NOMO-1 (cell line): Measurements from ENCODE around the gene ZNF280A.
"Not testable (repeated sequence)": the region's sequence is repeated elsewhere in the genome, so short reads cannot be mapped to it uniquely, and the experiment has no call there.

Experiments
- DNase-seq, 2 experiments: peaks; one replicate each; lab custom pipeline; 2025; ENCODE audit not compliant: unreplicated experiment in 2 of 2; lab: John Stamatoyannopoulos, UW

The ZNF280A gene

DNA sequence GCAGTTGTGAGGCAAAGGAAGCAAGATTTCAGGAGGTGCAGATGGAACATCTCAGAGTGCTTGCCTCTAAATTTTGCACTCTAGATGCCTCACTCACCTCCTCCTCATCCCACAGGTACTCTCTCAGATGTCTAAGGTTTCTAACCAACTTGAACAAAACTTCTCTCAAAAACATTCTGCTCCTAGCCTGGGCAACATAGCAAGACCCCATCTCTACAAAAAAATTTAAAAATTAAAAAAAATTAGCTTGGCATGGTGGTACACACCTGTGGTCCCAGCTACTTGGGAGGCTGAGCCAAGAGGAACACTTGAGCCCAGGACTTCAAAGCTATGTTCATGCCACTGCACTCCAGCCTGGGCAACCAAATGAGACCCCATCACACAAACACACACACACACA lies 4.2 kb downstream of the ZNF280A start:
- no peak for DNase-seq

DNA sequence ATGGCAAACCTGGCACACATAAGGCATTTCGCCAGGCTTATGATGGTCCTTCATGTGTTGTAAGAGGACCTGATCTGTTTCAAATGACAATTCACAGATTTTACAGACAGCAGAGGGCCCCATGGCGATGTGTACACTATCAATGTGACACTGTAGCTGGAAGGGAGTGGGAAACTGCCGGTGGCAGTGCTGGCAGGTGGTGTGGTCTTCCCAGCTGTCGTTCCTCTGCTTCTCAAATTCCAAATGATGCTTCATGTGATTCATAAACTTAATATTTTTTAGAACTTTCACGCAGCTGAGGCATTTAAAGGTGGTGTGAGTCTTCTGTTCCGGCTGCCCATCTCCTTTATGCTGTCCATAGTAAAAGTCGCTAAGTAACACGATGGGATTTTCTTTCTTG lies 5.6 kb downstream of the ZNF280A start:
- DNase-seq = not testable (repeated sequence)

DNA sequence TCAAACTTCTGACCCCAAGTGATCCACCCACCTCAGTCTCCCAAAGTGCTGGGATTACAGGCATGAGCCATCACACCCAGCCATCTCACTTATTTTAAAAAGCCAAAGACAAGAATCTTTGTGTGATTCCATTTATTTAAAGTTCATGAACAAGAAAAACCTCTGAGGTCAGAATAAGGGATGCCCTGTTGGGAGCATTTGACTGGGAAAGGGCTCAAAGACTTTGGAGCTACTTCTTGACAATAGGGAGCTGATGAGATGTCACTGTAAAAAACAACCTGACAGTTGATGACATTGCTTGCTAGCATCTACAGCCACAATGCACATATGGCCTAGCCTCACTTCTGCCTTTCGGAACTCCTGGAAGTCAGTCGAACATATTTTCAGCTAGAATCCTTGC lies 6.5 kb downstream of the ZNF280A start:
- DNase-seq = no peak

DNA sequence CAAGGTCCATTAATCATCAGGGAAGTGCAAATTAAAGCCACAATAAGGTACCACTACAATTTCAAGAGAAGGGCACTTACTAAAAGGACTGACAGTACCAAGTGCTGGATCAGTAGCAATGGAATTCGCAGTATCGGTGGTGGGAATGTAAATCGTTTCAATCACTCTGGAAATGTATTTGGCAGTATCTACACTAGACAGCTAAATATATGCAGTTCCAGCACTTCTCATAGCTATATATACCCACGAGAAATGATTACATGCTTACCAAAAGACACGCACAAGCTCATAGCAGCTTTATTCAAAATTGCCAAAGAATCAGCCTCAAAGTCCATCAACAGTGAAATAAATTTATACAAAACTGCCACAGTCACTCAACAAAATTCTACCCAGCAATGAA lies 7.1 kb downstream of the ZNF280A start:
- no peak for DNase-seq

DNA sequence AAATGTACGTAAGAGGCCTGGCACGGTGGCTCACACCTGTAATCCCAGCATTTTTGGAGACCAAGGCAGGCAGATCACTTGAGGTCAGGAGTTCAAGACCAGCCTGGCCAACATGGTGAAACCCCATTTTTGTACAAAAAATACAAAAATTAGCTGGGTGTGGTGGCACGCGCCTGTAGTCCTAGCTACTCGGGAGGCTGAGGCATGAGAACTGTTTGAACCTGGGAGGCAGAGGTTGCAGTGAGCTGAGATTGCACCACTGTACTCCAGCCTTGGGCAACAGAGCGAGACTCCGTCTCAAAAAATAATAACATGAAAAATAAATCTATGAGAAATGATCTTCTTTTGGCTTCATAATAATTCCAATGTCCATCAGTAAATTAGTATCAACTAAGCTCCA lies 9.2 kb downstream of the ZNF280A start:
- not testable (repeated sequence) for DNase-seq

DNA sequence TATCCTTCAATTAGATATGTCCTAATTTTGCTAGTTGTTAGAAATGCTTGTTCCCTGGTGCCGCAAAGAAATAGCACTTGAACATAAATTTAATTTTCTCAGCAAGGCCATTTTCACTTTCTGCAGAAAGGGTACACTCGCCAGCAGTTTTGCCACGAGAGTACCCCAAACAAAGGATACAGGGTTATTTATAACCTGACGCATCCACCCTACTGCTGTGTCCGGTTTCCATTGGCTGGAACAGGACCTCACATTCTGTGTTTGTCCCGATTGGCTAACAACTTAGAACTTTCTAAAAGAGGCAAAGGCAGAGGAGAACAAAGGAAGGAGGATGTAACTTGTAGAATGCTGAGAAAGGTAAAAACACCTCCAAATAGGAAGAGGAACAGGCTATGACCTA lies 10.2 kb downstream of the ZNF280A start:
- DNase-seq = not testable (repeated sequence)

DNA sequence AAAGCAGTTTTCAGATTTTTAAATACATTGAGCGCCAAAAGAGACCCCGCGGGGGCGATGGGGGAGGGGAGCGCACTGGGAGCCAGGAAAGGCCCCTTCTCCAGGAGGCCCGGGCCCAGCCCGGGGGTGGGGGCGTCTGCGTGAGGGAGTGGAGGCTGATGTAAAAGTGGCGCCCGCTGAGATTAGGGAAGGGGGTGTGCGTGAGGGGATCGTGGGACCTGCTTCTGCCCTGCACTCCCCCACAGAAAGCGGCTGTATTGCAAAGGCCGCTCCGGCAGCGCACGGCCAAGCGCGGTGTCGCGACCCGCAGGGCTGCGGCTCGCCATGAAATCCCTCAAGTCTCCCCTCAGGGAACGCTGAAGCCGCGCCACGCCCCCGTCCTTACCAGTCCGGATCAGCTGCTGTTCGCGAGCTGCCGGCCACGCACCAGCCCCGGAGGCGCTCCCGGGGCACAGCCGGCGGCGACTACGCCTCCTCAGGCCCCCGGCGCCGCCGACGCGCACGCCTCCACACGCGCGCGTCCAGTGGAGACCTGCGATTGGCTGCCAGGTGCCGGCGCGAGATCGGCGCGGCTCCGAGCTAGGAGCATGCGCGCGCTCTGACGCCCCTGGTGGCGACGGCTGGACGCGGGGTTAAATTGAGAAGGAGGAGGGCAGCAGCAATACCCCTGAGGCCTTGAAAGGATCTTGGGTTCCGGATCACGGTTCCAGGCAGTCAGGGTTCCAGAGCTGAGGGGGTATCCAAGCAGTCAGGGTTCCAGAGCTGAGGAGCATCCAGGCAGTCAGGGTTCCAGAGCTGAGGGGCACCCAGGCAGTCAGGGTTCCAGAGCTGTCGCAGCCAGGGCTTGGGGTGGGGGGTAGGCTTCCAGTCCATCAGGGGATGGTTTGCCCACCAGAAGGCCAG lies 11.5 kb downstream of the ZNF280A start, which contains the start of gene ZNF280B:
Gene ZNF280B (minus strand): TSS at position 469 of the 903 bp plus-strand sequence. CDS start 19,344 bp downstream, outside the sequence.
- peak; percentile 70 to 88 for DNase-seq

DNA sequence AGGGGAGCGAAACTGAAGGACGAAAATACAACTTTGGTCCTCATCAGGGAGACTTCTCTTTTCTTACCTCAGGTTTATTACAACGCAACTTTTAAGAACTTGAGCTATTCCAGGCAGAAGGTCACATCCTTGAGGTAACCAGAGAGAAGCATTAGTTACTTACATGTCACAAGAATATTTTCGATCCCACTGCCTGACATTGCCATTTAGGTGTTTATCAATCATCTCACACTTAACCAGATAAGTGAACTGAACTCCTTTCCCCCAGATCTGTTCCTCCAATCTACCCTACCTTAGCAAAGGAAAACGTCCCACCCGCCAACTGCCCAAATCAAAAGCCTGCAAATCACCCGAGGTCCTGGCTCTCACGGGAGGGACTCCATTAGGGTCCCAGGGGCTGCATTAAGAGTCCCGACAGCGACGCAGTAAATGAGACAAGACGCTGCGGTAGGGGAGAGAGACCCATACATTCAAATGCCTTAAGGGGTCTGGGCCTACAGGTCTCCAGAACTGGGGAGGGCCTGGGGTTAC lies 12.3 kb downstream of the ZNF280A start:
- DNase-seq = no peak

DNA sequence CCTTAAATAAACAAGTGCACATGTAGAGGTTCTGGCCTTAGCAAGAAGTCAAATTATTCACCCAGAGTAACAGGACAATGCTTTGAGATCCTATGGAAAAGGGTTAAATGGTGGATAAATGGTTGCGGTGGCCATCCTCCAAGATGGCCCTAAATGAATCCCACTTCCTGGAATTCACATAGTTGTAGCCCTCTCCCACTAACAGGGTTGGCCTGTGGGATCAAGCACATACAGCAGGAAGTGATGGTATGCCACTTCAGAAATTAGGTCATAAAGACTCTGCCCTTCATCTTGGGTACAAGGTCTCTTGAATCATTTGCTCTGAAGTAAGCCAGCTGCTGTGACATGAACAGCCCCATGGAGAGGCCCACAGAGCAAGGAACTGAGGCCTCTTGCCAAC lies 13.3 kb downstream of the ZNF280A start:
- DNase-seq = no peak

DNA sequence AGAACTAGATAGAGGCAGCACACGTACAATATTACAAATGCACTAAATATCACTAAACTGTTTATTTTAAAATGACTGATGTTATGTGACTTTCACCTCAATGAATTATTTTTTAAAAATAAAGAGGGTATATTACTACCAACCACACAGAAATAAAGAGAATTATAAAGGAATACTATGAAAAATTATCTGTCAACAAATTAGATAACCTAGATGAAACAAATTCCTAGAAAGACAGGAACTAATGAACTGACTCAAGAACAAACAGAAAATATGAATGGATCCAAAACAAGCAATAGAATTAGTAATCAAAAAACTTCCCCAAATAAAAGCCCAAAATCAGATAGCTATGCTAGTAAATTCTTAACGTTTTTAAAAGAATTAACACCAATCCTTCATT lies 21.8 kb downstream of the ZNF280A start:
- no peak for DNase-seq

DNA sequence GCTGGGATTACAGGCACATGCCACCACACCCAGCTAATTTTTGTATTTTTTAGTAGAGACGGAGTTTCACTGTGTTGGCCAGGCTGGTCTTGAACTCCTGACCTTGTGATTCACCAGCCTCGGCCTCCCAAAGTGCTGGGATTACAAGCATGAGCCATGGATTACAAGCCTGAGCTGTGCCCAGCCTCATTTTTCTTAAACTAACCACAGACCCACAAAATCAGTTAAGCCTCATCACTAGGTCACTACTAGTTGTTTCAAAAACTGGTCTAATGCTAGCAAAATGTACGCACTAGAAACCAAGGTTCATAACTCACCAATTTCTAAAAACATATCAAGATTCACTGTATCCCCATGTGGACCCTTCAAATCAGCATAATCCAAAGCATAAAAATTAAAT lies 28.5 kb downstream of the ZNF280A start:
- not testable (repeated sequence) for DNase-seq

DNA sequence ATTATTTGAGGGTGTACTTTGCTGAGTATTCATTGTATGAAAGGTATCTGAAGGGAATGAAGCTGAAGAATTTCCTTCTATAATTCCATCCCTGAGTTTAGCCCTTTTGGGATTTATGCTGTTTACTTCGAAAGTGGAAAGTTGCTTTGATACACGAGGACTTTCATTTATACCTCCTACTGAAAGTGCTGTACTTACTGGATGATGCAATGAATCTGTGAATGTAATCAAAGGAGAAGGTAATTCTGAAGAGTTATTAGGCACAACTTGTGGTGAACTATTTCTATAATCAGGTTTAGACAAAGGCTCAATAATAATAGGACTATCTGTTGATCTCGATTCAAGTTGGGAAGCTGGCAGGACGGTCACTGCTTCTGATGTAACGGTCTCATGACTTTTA lies 31.3 kb downstream of the ZNF280A start:
- DNase-seq = no peak

DNA sequence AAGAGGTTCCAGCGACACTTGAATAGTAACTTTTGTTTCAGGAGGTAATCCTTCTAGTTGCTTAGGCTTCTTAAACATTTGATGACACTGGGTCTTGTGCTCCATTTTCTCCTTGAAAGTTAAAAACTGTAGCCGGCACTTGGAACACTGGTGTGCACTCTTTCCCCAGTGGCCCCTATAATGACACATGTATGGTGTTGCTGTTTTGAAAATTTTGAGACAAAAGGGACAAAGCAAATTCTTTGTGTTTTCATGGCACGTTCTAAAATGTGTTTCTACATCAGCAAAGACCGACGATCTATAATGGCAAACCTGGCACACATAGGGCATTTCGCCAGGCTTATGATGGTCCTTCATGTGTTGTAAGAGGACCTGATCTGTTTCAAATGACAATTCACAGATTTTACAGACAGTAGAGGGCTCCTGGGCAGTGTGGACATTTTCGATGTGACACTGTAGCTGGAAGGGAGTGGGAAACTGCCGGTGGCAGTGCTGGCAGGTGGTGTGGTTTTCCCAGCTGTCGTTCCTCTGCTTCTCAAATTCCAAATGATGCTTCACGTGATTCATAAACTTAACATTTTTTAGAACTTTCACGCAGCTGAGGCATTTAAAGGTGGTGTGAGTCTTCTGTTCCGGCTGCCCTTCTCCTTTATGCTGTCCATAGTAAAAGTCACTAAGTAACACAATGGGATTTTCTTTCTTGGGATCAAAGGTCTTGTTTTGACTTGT lies 32.0 kb downstream of the ZNF280A start:
- DNase-seq = no peak

DNA sequence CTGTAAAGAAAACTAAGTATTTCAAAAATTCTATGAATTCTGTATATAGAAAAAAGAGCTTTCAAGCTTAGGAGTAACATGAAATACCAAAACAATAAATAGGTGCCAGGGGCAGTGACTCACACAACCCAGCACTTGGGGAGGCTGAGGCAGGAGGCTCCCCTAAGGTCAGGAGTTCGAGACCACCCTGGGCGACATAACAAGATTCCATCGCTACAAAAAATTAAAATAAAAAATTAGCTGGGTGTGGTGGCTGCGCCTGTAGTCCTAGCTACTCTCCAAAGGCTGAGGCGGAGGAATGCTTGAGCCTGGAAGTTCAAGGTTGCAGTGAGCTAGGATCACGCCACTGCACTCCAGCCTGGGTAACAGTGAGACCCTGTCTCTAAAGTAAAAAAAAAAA lies 33.0 kb downstream of the ZNF280A start:
- DNase-seq = no peak

DNA sequence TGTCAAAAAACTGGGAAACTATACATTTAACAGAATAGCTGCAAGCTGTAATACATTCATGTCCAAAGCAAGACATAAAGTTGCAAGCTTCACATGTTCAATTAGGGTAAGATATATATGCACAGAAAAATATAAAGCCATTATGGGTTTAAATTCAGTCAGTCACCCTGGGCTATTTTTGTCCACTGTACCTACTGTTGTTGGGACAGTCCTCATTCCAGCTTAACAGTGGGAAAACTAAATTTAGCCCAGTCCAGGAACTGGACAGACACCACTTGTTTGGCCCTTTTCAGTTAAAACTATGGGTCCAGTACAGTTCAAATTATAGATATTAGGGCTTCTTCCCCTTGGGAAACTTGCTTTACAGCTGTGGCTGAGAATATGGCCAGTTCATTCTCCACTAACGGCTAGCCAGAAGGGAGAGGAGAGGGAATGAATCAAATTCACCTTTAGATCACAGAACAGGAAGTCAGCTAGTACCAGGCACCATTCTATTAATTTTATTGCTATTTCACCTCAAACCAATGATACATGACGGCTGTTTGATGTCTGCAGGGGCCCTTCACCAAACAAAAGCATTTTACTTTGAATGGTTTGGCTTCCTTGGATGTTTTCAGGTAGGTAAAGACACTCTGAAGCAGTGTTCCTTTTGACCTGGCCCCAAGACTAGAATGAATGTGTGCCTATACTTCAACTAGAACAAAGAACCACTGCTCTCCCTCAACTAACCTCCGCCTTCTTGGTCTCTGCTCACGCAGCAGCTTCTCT lies 33.8 kb downstream of the ZNF280A start:
- no peak for DNase-seq

DNA sequence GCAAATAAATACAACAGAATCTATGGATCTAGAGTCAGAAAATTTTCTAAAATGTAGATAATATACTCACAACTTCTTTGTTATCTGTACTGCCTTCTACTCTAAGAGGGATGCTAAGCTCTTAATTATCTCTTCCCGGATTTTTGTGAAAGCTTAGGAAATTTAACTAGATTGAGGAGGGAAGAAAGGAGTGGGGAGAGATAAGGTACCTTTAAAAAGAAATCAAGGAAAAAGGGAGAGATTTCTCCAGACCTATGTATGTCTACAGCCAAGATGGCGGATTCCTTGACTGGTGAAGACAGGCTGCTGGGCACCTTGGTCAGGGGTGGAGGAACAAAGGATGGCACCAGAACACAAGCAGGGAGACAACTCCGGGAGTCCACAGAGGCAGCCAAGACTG lies 34.5 kb downstream of the ZNF280A start:
- no peak for DNase-seq

DNA sequence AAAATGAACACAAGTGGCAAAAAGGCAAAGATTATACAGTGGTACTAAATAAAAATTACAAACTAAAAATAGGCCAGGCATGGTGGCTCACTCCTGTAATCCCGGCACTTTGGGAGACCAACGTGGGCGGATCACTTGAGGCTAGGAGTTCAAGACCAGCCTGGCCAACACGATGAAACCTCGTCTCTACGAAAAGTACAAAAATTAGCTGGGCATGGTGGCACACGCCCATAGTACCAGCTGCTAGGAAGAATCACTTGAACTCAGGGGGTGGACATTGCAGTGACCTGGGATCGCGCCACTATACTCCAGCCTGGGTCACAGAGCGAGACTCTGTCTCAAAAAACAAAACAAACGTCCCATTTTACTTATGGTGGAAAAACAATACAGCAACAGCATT lies 36.0 kb downstream of the ZNF280A start:
- DNase-seq = no peak

DNA sequence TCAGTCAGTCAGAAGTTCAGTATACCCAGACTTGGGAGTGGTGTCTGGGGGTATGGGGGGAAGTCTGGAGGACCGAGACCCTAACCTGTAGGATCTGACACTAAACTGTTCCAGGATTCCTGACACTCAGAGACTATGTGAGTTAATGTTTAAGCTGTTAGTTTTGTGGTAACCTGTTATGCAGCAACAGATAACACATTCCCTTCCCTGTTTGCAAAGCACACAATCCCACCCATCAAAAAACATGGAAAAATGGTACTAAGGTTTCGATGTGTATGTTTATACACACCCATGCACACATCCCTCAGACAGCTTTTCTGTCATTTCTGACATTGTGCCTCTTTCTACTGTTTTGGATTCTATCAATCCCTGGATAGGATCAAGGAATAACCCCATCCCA lies 39.1 kb downstream of the ZNF280A start:
- no peak for DNase-seq

DNA sequence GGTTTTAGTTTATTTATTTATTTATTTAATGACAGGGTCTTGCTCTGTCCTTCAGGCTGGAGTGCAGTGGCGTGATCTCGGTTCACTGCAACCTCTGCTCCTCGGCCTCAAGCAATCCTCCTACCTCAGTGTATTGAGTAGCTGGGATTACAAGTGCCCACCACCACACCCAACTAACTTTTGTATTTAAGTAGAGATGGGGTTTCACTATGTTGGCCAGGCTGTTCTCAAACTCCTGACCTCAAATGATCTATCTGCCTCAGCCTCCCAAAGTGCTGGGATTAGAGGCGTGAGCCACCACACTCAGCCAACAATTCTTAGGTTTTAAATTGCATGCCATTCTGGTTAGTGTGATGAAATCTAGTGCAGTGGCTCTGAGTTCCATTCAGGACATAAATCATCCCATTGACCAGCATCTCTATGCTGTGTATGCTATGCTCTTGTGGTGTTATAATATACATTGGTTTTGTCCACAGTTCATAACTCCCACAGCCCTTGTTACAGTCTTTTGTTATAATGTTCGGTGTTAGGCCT lies 40.0 kb downstream of the ZNF280A start:
- DNase-seq = no peak

DNA sequence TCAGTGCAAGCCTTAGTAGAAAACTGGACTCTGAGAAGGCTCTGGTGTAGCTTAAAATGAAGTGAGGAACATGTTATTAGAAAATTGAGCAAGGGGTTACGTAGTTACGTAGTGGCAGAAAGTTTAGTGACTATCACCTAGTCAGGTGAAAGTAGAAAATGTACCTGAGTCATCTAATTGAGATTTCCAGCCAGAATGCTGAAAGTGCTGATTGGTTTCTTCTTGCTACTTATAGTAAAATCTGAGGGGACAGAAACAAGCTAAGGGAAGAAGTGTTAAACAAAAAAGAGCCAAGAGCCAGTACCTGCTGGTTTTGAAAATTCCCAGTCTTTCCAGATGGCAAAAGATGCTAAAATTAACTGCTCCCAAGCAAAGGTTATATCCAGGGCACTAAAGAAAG lies 41.0 kb downstream of the ZNF280A start:
- DNase-seq = no peak

DNA sequence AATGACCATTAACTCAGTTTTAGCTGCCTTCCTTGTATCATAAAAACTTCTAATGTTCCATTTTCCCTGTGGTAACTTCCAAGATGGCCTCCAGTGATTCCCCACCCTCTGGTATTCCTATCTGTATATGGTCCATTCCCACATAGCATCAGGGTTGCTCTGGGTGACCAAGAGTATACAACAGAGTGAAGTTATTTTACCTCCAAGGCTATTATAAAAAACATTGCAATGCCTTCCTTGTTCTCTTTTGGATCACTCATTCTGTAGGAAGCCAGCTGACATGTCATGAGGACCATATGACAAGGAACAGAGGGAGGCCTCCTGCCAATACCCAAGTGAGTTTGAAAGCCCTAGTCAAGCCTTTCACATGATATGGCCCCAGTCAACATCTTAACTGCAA lies 41.6 kb downstream of the ZNF280A start:
- no peak for DNase-seq
